SKM-1 (cell line): ENCODE measurements around the gene UBE2E1.

Experiments used
- DNase-seq: peaks from one replicate; lab custom pipeline; 2025; ENCODE audit not compliant: unreplicated experiment; lab: John Stamatoyannopoulos, UW

UBE2E1 gene

DNA sequence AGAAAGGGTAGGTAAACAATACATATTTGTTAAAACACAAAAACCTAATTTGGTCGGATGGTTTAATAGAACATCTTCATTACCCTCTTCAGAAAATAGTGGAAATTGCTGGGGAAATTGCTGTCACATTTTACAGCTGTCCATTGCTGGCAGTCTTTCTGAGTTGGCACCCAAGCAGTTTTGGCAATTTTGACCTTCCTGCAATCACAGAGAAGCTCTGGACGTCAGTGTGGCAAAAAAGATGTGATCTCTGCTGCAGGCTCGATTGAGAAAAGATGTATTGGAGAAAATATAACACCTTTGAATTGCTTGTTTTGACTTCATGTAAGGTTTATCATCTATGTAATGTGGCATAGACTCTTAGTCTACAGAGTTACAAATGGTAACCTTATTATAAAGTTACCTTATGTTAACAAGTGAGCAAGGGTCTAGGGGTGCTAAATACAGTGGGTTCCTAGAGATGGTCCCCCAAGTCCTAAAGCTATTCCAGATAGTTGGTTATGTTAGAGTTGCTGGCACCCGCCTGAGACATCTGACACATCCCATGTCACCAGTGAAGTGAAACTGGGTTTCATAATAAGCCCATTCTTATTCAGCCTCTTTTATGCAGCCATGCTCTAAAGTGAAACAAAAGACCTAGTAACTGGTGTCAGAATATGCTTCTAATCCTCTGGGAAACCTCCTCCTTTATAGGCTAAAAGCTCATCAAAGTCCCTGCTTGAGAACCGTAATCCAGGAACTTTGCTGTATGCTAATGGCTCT is 14.0 kb downstream of the UBE2E1 start:
- DNase-seq: no peak

DNA sequence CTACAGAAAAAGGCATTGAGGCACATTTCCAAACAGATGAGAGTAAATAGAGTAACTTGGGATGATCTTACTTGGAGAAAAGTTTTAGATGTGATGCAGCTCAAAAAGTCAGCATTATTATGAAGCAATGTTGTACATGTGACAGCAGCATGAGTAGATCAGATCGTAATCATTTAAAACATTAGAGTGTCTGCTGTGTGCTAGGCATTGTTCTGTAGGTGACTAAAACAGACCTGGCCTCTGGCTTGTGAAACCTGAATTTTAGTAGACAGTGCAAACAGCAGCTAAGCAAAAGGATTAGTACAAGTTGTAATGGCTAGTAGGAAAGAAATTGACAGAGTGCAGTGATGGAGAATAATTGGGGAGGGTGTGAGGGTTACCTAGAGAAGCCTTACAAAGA is 15.1 kb downstream of the UBE2E1 start:
- DNase-seq: no peak

DNA sequence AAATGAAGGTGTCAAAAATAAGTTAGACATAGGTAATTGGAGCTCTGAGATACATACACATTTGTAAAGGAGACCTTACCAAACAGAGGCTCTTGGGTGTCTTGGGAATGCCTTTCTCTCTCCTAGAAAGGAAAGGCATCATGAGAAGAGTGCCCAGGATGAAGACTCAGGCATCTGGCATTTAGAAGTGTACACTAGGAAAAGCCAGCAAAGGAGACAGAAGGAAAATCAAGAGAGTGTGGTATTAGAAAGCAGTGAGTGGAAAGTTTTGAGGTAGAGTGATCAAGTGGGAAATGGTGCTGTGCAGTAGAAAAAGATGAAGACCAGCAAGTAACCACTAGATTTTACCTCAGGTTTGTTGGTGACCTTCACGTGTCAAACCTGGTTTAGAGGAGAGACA is 16.1 kb downstream of the UBE2E1 start:
- no peak for DNase-seq

DNA sequence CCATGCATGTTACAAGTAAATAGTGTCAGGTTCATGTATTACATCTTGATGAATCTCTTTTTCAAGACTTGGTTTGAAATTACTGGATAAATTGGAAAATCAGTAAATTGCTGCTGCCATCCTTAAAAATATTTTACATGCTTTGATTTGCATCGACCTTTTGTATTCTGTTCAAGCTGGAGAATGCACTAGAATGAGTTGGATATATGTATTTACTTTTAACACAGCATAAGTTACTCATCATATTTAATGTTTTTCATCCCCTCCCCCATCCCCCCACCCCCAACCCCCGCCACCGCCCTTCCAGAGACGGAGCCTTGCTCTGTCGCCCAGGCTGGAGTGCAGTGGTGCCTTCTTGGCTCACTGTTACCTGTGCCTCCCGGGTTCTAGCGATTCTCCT is 16.8 kb downstream of the UBE2E1 start:
- DNase-seq: no peak

DNA sequence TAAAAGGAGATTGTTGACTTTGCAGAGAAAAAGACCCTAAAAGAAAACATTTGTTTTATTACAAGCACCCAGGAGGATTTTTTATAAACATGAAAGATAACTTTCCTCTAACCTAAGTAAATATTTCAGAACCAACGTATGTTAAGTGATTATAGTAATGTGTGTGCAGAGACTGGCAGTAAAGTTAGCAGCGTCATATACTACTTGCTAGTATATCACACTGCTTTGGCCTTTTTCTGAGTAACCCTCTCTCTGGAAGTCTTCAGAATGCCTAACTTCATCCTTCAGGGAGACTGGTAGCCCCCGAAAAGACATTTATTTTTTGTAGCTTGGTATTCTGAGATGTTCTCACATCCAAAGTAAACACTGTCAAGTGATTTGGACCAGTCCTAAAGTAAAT is 17.9 kb downstream of the UBE2E1 start:
- no peak for DNase-seq

DNA sequence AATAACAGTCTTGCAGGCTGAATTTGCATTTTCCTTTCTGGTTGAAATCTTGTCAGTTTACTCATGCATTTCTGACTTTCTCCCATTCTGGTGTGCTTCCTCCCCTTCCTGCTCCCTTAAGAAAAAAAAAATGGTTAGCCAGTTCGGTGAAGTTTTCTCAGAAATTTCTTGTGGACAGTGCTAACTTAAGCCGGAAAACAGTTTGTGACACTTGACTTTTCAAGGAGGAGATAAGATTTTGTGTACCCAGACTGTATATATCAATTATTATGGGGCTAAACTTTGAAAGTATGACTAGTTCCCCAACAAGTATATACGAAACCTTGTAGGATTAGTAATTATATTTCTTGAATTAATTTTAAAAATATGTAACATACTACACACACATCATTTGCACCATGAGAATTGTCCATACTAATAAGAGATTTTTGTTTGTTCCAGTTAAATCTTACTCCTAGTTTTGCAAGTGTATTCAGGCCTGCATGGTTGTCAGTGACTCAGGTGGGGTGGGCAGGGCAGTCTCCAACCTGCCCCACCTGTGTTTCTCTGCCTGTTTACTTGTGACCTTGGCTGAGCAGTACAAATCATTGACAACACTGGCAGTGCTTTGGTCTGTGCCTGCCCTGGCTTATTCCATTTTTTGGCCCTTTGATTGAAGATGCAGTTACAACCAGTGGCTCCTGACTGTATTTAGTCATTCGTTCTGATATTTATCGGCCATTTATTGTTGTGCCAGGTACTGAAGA is 19.1 kb downstream of the UBE2E1 start:
- DNase-seq: no peak

DNA sequence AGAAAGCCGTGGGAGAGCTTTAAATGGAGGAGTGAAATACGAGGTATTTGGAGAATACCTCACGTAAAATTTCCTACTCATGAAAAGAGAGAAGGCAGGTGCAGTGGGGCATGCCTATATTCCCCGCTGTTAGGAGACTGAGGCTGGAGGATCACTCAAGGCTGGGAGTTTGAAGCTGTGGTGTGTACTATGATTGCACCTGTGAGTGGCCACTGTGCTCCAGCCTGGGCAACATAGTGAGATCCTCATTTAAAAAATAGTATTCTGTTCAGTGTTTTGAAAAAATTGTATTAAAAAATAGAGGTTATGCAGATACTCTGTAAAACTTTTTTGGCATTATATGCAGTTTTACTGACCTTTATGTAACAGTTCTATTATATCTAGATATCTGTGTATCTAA is 20.0 kb downstream of the UBE2E1 start:
- no peak for DNase-seq

DNA sequence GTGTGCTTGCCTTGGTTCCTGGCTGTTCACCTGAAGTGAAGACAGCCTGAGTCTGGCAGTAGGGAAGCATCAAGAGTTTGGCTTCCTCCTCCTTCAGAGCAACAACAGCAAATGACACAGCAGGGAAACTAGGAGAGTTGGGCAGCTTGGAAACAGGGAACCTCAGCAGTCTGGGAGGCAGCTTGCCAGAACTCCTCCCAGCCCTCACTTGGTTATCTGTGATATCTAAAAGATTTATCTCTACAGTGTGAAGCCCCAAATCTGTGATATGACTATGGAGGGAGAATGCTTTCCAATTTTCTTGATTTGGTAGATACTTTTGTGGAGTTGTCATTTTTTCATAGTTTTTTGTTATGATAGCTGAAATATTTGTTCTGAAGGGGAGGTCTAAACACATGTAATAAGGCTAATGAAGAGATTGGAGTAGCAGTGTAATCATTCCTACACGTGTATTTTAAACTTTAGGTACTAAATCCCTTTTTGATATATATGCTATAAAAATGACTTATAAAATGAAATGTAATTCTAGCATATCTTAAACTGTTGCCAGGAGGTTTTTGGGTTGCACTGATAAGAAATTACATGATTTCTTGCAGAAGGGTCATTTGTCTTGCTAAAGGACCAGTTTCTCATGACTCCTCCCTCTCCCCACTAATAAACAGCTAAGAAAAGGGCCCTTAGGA is 20.8 kb downstream of the UBE2E1 start:
- no peak for DNase-seq

DNA sequence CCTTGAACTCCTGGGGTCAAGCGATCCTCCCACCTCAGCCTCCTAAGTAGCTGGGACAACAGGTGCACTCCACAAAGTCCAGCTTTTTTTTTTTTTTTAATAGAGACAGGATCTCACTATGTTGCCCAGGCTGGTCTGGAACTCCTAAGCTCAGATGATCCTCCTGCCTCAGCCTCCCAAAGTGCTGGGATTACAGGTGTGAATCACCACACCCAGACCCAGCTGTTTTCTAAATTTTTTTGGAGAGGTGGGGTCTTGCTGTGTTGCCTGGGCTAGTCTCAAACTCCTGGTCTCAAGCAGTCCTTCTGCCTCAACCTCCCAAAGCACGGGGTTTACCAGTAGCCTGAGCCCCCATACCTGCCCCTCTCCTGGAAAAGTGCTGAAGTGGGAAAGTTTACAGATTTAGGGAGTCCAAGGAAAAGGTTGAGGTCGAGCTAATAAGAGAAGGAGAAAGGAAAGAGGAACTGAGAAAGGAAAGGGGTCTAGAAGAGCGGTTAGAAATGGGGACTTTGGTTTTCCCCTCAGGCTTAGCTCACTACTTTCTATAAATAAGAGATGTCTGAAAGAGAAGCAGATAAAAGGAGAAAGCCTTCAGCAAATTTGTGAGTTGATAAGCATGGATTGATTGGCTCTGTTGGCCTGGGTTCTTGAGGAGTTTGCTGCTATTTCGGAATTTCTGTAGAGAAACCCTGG is 23.6 kb downstream of the UBE2E1 start:
- DNase-seq: peak; percentile 26

DNA sequence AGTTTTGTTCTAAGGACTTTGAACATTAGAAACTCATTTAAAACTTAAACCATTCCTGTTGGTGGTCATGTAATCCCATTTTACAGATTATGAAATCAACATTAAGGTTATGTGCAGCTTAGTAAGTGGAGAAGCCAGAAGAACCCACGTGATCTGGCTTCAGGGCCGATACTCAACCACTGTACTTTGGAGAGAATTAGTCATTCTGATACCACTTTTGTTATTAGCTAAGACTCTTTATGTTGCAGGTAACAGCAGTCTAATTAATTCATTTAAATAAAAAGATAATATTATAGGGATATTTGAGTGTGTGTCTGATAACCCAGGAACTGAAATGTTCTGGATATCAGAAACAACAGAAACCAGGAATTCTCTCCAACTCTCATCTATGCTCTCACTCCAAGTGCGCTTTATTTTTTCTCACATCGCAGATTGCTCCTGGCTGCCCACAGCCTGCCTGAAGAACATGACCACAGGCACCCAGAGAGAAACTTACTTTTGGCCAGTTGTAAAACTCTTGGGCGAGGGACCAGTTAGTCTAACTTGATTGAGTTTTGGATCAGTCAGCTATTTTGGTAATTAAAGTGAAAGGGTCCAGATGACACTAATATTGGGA is 25.2 kb downstream of the UBE2E1 start:
- no peak for DNase-seq

DNA sequence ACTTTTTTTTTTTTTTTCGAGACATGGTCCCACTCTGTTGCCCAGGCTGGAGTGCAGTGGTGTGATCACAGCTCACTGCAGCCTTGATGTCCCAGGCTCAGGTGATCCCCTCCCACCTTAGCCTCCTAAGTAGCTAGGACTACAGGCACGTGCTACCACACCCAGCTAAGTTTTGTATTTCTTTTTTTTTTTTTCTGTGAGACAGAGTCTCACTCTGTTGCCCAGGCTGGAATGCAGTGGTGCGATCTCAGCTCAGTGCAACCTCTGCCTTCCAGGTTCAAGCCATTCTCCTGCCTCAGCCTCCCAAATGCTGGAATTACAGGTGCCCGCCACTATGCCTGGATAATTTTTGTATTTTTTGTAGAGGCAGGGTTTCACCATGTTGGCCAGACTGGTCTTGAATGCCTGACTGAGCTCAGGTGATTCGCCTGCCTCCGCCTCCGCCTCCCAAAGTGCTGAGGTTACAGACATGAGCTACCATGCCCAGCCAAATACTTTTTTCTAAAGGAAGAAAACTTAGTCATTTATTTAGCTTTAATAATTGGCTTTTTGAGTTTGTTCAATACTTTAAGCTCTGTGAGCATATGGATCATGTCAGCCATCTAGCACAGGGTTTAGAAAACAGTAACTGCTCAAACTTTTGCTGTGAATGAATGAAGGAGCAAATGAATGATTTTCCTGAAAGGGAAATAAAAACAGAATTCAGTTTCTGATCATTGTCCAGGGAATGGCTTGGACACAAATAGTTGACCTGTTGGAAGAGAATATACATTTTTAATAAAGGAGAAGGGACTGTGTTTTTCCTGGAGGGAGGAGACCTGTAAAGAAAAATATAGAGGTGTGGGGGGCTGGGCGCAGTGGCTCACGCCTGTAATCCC is 26.0 kb downstream of the UBE2E1 start:
- DNase-seq: no peak

DNA sequence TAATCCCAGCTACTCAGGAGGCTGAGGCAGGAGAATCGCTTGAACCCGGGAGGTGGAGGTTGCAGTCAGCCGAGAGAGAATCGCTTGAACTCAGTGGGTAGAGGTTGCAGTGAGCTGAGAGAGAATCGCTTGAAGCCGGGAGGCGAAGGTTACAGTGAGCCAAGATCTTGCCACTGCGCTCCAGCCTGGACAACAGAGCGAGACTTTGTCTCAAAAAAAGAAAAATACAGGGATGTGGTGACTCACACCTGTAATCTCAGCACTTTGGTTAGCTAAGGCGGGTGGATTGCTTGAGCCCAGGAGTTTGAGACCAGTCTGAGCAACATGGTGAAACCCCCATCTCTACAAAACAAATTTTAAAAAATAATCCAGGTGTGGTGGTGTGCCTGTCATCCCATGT is 26.8 kb downstream of the UBE2E1 start:
- no peak for DNase-seq

DNA sequence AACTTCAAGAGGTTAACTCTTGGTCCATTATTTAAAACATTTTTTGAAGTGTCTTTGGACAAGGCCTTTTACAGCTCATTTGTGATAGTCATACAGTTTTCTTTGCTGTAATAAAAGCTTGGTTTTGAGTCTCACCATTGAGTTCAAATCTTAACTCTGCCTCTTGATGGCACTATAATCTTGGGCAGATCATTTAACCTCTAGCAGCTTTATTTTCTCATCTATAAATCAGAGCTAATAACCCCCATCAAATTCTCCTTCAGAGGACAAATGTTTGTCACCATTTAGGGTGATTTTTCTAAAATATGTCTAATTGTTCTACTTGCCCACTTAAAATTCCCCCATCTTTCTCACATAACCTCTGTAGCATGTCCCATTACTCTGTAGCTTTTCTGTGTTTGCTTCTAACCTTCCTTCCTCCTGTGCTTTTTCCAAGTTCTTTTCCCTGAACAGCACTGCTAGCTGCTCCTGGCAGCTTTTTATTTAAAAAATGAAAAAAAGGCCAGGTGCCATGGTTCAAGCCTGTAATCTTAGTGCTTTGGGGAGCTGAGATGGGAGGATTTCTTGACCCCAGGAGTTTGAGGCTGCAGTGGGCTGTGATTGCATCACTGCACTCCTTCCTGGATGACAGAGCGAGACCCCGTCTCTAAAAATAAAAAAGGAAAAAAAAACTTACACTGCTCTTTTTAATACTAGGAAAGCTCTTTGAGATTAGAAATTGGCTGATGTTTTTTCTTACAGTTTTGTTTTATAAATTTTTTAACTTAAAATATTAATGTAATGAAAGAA is 28.5 kb downstream of the UBE2E1 start:
- no peak for DNase-seq

DNA sequence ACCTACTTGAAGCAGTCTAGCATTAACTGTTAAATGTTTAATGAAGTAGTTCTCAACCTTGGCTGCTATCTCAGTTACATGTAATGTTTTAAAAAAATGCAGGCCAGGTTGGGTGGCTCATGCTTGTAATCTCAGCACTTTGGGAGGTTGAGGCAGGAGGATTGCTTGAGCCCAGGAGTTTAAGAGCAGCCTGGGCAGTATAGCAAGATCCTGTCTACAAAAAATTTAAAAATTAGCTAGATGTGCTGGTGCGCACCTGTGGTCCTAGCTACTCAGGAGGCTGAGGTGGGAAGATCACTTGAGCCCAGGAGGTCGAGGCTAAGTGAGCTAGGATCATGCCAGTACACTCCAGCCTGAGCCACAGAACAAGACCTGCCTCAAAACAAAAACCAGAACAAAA is 29.3 kb downstream of the UBE2E1 start:
- DNase-seq: no peak

DNA sequence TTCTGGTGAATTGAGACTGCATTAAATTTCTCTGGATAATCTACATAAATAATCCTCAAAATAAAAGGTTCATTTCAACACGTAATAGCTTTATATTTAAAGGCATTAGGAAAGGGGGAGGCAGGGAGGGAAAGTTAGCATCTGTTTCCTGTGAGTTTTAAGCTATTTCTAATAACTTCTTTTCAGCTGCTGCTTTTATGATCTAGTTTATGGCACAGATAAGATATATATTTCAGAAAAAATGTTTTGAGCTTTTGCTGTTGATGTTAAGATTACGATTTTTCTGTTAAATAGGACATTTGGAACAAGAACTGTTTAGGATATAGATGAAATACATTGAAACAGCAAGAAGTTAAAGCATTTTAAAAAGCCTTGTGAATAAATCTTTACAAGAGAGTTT is 30.0 kb downstream of the UBE2E1 start:
- DNase-seq: no peak

DNA sequence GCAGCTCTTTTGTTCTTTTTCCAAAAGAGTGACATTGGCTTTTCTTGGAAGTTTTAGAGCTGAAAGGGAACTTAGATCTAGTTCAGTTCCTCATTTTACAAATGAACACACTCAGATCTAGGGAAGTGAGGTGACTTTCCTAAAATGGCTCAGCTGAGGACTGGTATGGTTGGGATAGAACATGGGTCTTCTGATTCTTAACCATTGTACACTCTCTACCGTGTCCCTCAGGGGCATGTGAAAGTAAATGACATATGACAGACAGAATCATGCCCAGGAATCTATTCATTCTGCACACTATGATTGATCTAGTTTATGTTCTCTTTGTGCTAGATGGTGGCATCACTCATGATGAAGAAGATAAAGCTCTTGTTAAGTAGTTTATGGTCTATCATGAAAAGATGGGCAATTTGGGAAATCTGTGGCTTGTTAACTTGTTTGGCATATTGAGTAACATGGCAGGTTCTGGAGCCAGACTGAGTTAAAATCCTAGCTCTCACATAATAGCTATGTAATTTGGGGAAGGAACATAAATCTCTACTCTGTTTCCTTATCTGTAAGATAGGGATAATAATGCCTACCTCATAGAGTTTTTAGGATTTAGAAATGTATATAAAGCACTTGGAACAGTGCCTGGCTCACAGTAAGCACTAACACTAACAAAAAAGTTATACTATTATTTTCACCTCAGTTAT is 30.9 kb downstream of the UBE2E1 start:
- peak; percentile 24 for DNase-seq

DNA sequence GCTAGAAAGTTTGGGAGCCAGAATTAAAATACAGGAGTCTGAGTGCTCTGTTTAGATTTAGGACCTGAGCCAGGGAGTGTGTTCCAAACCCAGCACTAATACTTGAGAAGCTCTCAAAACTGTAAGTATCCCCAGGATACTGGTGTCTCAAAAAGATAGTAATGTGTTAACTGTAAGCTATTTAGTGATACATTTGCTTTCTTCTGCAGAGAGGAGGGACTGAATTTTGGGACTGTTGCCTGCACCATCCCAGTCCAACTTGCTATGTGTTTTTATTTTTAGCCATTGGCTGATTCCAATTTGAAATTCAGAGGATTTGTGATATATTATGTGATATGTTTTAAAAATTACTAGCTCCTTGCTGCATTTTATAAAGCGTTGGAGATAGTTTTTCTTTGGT is 31.5 kb downstream of the UBE2E1 start:
- no peak for DNase-seq

DNA sequence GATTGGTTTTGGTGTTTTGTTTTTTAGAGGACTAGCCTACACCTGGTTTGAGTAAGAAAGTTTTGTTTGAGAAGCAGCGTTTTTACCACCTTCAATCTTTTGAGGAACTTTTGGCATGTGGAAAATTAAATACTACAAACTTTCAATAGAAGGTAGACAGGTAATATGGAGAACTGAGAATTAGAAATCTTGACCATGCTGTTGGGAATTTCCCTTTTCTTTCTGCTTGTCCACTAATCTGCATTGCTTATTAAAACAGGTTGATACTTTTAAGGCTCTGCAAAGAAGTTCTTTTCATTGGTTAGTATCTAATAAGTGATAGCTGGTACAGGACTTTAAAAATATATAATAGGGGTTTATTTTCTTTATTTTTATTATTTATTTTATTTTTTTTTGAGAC is 31.9 kb downstream of the UBE2E1 start:
- DNase-seq: no peak

DNA sequence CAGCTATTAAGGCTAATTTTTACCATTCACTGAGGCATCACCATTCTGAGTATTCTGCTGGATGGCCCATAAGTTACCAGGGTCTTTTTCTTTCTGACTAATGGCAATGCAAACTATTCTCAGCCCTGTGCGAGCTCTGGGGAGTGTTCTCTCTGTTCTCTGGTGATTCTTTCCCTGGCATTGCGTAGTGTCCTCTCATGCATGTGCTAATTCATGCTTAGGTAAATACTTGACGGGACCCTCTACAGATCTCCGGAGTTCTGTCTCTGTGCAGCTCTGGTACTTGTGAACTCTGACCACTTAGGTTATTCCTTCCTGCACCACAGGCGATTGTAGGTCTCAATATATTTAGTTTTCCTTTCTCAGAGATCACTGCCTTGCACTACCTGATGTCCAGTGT is 34.8 kb downstream of the UBE2E1 start:
- DNase-seq: no peak
